HCT116 (cell line): ENCODE measurements around the gene AP3D1. TPM values are rescaled to one million over a fixed set of nuclear protein-coding genes. Genes with fewer than 3 reads are reported as not detected.
A peak's percentile ranks its signal among the peaks of the same experiment; 100 is the strongest.

Experiments
- ATAC-seq: fragments of 200-7000 bp; cut with Tn5 transposase; 2 replicates; pipeline ENCODE4 v1.9.1; 2020; ENCODE audit warnings: mild to moderate bottlenecking, moderate library complexity
- BruUV-seq: library from RNA; stranded (reverse); fragments of 400-500 nt; replicated peaks from 2 replicates; lab custom pipeline; 2021; lab: Mats Ljungman, UMichigan
- CTCF ChIA-PET: fragments of 300-600 bp; sonication (Branson Sonifier 250); formaldehyde crosslinking; loops from one replicate; lab custom pipeline; 2021; ENCODE audit warnings: antibody characterized with exemption; lab: Charles Lee
- POLR2A ChIA-PET: fragments of 300-600, 350-600 bp; sonication (Branson Sonifier 250); formaldehyde crosslinking; loops from one replicate; lab custom pipeline; 2021; ENCODE audit warnings: antibody characterized with exemption; lab: Charles Lee
- RAD21 ChIA-PET, 2 experiments: fragments of 300-600 bp; sonication (Branson Sonifier 250); formaldehyde crosslinking; loops; one replicate each; lab custom pipeline; 2023; ENCODE audit warnings: low total read pairs in 2 of 2; ENCODE audit not compliant: uncharacterized antibody in 2 of 2, unreplicated experiment in 2 of 2, low non-redundant PET in 1 of 2; lab: Charles Lee
- DNase-seq: peaks from one replicate; pipeline ENCODE4 v3.0.0-alpha.2; 2010; ENCODE audit warnings: low read depth, low spot score
- H2AFZ ChIP-seq: fragments of 200-600 bp; shearing (Covaris generic), sonication (generic); 2 replicates; pipeline ENCODE4 v1.6.1; 2017; ENCODE audit warnings: low read depth, mixed run types, mixed read lengths, antibody characterized with exemption, low read length; ENCODE audit not compliant: poor library complexity, severe bottlenecking
- H3K27ac ChIP-seq: 2 replicates; pipeline ENCODE4 v1.5.1; 2012; ENCODE audit warnings: low read depth, low read length
- H3K27me3 ChIP-seq: fragments of 200-600 bp; sonication (generic); 2 replicates; pipeline ENCODE4 v1.6.1; 2016; ENCODE audit warnings: mixed run types, low read length, mixed read lengths; ENCODE audit not compliant: insufficient read depth
- H3K36me3 ChIP-seq, 2 experiments: fragments of 200-500 bp in 1 of 2; fragments of 200-600 bp in 1 of 2; sonication (Bioruptor generic) in 1 of 2; sonication (generic) in 1 of 2; 2 replicates each; pipeline versions ENCODE4 v1.5.1 to v1.6.1; 2014 to 2016; ENCODE audit warnings: low read length in 2 of 2, inconsistent platforms in 1 of 2, mixed read lengths in 1 of 2, mixed run types in 1 of 2; ENCODE audit not compliant: insufficient read depth in 2 of 2, control insufficient read depth in 1 of 2
- H3K4me1 ChIP-seq, 2 experiments: fragments of 200-600 bp in 1 of 2; sonication (generic) in 1 of 2; 2 replicates each; pipeline versions ENCODE4 v1.5.1 to v1.6.1; 2012 to 2017; ENCODE audit warnings: low read length in 2 of 2, inconsistent platforms in 1 of 2, mild to moderate bottlenecking in 1 of 2, mixed read lengths in 1 of 2, mixed run types in 1 of 2, moderate library complexity in 1 of 2; ENCODE audit not compliant: insufficient read depth in 2 of 2, control insufficient read depth in 1 of 2
- H3K4me2 ChIP-seq: fragments of 200-600 bp; sonication (generic); 2 replicates; pipeline ENCODE4 v1.6.1; 2017; ENCODE audit warnings: mixed run types, low read length, mixed read lengths
- H3K4me3 ChIP-seq, 2 experiments: fragments of 200-600 bp in 1 of 2; sonication (generic) in 1 of 2; replicated peaks in 1 of 2; 2 replicates each; pipeline ENCODE4 v1.5.1; 2011 to 2016; ENCODE audit warnings: low read length in 2 of 2, control low read depth in 1 of 2, low read depth in 1 of 2, mild to moderate bottlenecking in 1 of 2, mixed read lengths in 1 of 2, mixed run types in 1 of 2
- H3K79me2 ChIP-seq: fragments of 200-600 bp; sonication (generic); 2 replicates; pipeline ENCODE4 v1.6.1; 2017; ENCODE audit warnings: mild to moderate bottlenecking, mixed run types, low read length, moderate library complexity, mixed read lengths; ENCODE audit not compliant: insufficient read depth
- H3K9ac ChIP-seq: fragments of 200-600 bp; sonication (generic); 2 replicates; pipeline ENCODE4 v1.6.1; 2016; ENCODE audit warnings: low read length, mixed read lengths
- H3K9me2 ChIP-seq: fragments of 200-600 bp; sonication (generic), shearing (Covaris generic); 2 replicates; pipeline ENCODE4 v1.6.1; 2017; ENCODE audit warnings: mixed run types, mild to moderate bottlenecking, moderate library complexity; ENCODE audit not compliant: insufficient read depth
- H3K9me3 ChIP-seq, 2 experiments: fragments of 200-500 bp in 1 of 2; fragments of 200-600 bp in 1 of 2; sonication (Bioruptor generic) in 1 of 2; sonication (generic) in 1 of 2; 2 replicates each; pipeline ENCODE4 v1.6.1; 2014 to 2017; ENCODE audit warnings: low read length in 2 of 2, mixed read lengths in 2 of 2, inconsistent platforms in 1 of 2, low read depth in 1 of 2, mild to moderate bottlenecking in 1 of 2, mixed run types in 1 of 2, moderate library complexity in 1 of 2; ENCODE audit not compliant: control insufficient read depth in 1 of 2, insufficient read depth in 1 of 2
- H4K20me1 ChIP-seq: fragments of 200-600 bp; sonication (generic), shearing (Covaris generic); 2 replicates; pipeline ENCODE4 v1.6.1; 2017; ENCODE audit warnings: mixed run types, mild to moderate bottlenecking, moderate library complexity; ENCODE audit not compliant: insufficient read depth
- ATF3 ChIP-seq: IDR thresholded peaks from 2 replicates; pipeline ENCODE4 v1.6.1; 2012
- CBX3 ChIP-seq: IDR thresholded peaks from 2 replicates; pipeline ENCODE4 v1.6.1; 2012; ENCODE audit warnings: low read depth
- JUND ChIP-seq: IDR thresholded peaks from 2 replicates; pipeline ENCODE4 v1.6.1; 2012
- REST ChIP-seq: IDR thresholded peaks from 2 replicates; pipeline ENCODE4 v1.6.1; 2012; ENCODE audit warnings: low read depth
- SRF ChIP-seq: IDR thresholded peaks from 2 replicates; pipeline ENCODE4 v1.6.1; 2012; ENCODE audit warnings: low read depth
- ZFX ChIP-seq: fragments of 450-650 bp; IDR thresholded peaks from 2 replicates; pipeline ENCODE4 v1.6.1; 2017
- intact Hi-C: fragments of 100-400 bp; cut with micrococcal nuclease; formaldehyde crosslinking; loops from 2 replicates; pipeline ENCODE4 v1.10.0; 2022
- total RNA-seq: library from RNA; stranded (reverse); gene quantifications from one replicate; pipeline ENCODE4 v1.2.1, GENCODE V29; 2021; ENCODE audit not compliant: unreplicated experiment

The AP3D1 gene
- total RNA-seq, 1 experiment from 2014 or later, result 137 TPM

GRCh38 chr19:2057484-2058469, 93.6 kb downstream of the AP3D1 start:
- no TSS peak for BruUV-seq
- CTCF ChIA-PET, result no interaction called here
- H3K4me1 ChIP-seq, result peaks cover 71 to 94% of the 10 kb centered on the region in 2 experiments

GRCh38 chr19:2056837-2057192, 94.6 kb downstream of the AP3D1 start:
- H3K9me2 ChIP-seq, result no peaks in the 10 kb centered on the region
- RAD21 ChIA-PET, result no interaction called here
- H3K4me3 ChIP-seq, result no peak overlapping the region
- POLR2A ChIA-PET, result interaction anchor here (0.6 to 1.5 kb wide), 2 partner anchors 13 to 231 kb away, joined by 6 to 15 read pairs; no protein-coding TSS in a partner anchor
- no peak for ATAC-seq
- no TSS peak for BruUV-seq
- no peaks in the 10 kb centered on the region for H4K20me1 ChIP-seq
- H3K79me2 ChIP-seq, result no peaks in the 10 kb centered on the region
- H3K4me1 ChIP-seq, result peaks cover 74 to 93% of the 10 kb centered on the region in 2 experiments
- intact Hi-C loops, result no loop called here
- H2AFZ ChIP-seq, result no peak overlapping the region
- CTCF ChIA-PET, result interaction anchor here (0.6 kb wide), 1 partner anchor 22 kb away, joined by 3 read pairs; no protein-coding TSS in a partner anchor
- no peak overlapping the region for H3K9ac ChIP-seq
- peak overlapping the region; percentile 99 for H3K27ac ChIP-seq
- H3K9me3 ChIP-seq, result no peaks in the 10 kb centered on the region
- H3K36me3 ChIP-seq, result no peaks in the 10 kb centered on the region
- no peaks in the 10 kb centered on the region for H3K27me3 ChIP-seq
- no peak for DNase-seq
- no peak for TF ChIP-seq ATF3
- no peak for TF ChIP-seq JUND
- no peak for TF ChIP-seq REST
- TF ChIP-seq CBX3, result no peak
- no peak for TF ChIP-seq SRF
- H3K4me2 ChIP-seq, result peak overlapping the region; percentile 60

More at GRCh38 chr19:2057484-2058469, 93.6 kb downstream of the AP3D1 start:
- RAD21 ChIA-PET, result interaction anchor here in 1 of 2 experiments (0.5 kb wide), 1 partner anchor 521 kb away, joined by 3 read pairs; no protein-coding TSS in a partner anchor
- H3K4me2 ChIP-seq, result peak overlapping the region; percentile 95
- peak overlapping the region; percentile 82 for H3K9ac ChIP-seq
- H3K9me2 ChIP-seq, result no peaks in the 10 kb centered on the region
- no peaks in the 10 kb centered on the region for H3K9me3 ChIP-seq
- no peaks in the 10 kb centered on the region for H4K20me1 ChIP-seq
- no peaks in the 10 kb centered on the region for H3K36me3 ChIP-seq
- no peaks in the 10 kb centered on the region for H3K79me2 ChIP-seq
- no peak overlapping the region for H3K4me3 ChIP-seq
- TF ChIP-seq ZFX (peak; percentile 30; the same call in 1 of the 2 replicates), CBX3 (no peak)
- H2AFZ ChIP-seq, result no peak overlapping the region
- intact Hi-C loops, result no loop called here
- H3K27ac ChIP-seq, result peak overlapping the region; percentile 99
- POLR2A ChIA-PET, result interaction anchor here (0.6 to 1.9 kb wide), 2 partner anchors 23 to 444 kb away, joined by 4 to 8 read pairs; no protein-coding TSS in a partner anchor
- no peak for DNase-seq
- no peak for ATAC-seq
- no peaks in the 10 kb centered on the region for H3K27me3 ChIP-seq
